Activated CD4-positive, CD25-positive, alpha-beta regulatory T cell treated with anti-CD3 and anti-CD28 coated beads, Interleukin-2, amount 50 U/mL, for 72 hours (primary cell): ENCODE results near the gene DERA.
"Not testable (repeated sequence)": the region's sequence is repeated elsewhere in the genome, so short reads cannot be mapped to it uniquely, and the experiment has no call there.

Experiments
- DNase-seq: peaks from one replicate; pipeline ENCODE4 v3.0.0; 2021

The DERA gene

DNA sequence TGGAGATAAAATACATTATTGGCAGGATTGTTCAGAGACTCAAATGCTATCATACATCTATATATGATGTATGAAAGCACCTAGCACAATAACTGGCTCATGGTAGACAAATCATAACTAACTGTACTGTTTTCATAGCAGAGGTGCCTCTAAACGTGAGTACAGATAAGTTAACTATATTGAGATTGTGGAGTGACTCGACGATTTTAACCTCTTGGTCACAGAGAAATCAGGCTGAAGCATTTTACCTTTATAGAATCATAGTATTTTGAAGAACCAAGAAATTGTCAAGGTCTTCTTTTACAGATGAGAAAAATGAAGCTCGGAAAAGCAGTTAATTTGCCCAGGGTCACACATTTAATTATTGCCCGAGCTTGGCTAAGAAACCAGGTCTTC is 666 bp upstream of the DERA start:
- DNase-seq: no peak

- DNase-seq: not testable (repeated sequence)
These were observed 799 bp downstream of the DERA start for GRCh38 chr12:15911931-15912330.

GRCh38 chr12:15914131-15914530 is 3.0 kb downstream of the DERA start:
- DNase-seq: not testable (repeated sequence)

GRCh38 chr12:15918066-15918465 is 6.9 kb downstream of the DERA start:
- DNase-seq: no peak

- no peak for DNase-seq
These were observed 8.3 kb downstream of the DERA start for GRCh38 chr12:15919418-15919817.

- DNase-seq: no peak
These were observed 13.8 kb downstream of the DERA start for GRCh38 chr12:15924956-15925355.

GRCh38 chr12:15928346-15928745 is 17.2 kb downstream of the DERA start:
- DNase-seq: no peak

DNA sequence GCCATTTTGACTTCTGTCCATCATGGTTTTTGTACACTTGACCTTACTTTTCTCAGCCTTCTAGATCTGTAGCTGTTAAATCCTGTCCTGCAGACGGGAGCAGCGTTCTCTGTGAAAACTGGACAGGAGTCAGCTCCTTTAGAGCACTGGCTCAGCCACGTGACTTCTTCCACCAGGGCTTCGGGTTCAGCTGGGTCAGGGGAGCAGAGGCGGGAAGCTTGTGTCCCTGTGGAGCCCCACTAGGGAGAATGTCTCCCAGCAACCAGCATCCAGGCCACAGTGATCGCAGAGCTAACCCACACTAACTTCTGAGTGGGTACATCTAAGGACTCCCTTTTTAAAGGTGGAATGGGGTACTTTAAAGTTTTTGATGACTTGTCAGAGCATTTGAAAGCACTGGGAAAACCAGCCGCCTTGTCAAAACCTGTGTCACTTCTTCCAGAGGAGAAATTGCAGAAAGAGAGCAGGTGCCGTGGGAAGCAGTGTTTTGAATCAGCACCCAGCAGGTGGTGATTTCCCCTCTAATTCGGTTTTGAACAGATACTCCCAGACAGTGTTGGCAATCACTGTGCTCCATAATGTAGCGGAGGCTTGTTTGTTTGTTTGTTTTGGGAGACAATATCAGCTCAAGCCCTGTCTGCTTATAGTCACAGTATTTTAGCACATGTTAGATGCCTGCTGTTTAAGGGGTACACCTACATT is 17.9 kb downstream of the DERA start:
- no peak for DNase-seq

GRCh38 chr12:15931590-15932053 is 20.5 kb downstream of the DERA start:
- no peak for DNase-seq

DNA sequence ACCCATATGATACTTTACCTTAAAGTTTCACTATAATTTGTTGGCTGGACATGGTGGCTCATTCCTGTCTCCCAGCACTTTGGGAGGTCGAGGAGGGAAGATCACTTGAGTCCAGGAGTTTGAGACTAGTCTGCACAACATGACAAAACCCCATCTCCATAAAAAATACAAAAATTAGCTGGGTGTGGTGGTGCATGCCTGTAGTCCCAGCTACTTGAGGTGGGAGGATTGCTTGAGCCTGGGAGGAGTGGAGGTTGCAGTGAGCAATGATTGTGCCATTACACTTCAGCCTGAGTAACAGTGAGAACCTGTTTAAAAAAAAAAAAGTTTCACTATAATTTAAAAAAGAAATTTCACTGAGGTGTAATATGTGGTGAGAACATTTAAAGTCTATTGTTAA is 21.2 kb downstream of the DERA start:
- DNase-seq: no peak

DNA sequence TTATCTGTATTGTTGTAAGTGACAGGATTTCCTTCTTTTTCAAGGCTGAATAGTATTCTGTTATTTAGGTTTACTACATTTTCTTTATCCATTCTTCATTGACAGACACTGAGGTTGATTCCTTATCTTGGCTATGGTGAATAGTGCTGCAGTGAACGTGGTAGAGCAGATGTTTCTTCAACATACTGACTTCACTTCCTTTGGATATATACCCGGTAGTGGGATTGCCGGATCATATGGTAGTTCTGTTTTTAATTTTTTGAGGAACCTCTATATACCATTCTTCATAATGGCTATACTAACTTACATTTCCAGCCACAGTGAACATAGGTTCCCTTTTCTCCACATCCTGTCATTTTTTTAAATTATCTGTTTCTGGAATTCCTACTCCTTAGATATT is 21.8 kb downstream of the DERA start:
- no peak for DNase-seq

DNA sequence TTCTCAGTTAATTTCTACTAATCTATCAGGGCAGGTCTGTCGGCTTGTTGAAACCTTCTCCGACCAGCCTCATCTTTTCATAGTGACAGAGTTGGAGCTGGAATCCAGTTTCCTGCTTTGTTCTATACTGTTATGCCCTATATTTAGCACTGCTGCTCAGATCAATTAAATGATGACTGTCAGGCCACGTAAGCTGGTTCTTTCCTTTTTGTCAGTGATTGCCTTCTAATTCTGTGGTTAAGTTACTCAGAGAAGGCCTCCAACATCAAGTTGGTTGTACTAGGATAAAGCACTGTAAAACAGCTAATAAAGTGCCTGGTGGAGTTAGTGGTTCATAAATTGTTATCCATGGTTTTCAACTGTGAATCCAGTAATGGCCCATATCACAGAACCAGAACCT is 22.6 kb downstream of the DERA start:
- no peak for DNase-seq

DNA sequence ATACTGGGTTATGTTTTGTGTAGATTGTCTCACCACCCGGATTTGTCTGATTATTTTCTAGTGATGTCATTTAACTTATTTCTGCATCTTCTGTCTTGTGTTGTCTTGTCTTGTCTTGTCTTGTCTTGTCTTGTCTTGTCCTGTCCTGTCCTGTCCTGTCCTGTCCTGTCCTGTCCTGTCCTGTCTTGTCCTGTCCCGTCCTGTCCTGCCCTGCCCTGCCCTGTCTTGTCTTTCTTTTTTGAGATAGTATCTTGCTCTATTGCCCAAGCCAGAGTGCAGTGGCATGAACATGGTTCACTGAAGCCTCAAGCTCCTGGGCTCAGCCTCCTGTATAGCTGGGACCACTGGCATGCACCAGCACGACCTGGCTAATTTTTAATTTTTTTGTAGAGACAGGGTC is 25.6 kb downstream of the DERA start:
- no peak for DNase-seq

DNA sequence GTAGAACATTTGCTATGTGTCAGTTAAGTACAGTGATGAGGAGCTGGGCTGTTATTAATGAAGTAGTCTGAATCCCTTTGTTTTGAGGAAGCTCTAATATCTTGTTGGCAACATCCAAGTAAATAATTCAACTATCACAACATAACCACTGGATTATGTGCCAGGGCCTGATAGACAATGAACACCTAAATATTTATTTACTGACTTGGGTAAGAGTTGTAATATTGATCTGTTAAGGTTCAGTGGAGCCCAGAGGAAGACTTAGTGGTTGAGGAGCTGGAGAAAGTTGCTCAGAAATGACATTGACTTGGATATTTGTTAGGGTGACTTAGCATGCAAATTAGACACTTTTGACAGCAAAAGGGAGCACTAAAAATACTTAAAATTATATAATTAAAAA is 26.8 kb downstream of the DERA start:
- no peak for DNase-seq

DNA sequence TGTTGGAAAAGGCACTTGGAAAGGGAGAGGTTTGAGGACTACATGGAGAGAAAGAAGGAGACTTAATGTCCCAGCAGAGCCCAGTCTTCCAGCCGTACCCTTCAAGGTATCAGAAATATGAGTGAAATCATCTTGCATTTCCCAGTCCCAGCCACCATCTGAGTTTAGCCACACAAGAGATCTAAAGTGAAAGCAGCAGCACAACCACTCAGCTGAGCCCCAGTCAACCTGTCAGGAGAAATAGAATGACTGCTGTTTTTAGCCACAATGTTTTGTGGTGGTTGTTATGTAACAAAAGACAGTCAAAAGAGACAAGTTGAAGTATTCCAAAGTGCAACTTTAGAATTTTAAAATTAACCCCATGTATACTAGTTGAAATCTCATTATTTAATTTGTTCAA is 28.0 kb downstream of the DERA start:
- no peak for DNase-seq

DNA sequence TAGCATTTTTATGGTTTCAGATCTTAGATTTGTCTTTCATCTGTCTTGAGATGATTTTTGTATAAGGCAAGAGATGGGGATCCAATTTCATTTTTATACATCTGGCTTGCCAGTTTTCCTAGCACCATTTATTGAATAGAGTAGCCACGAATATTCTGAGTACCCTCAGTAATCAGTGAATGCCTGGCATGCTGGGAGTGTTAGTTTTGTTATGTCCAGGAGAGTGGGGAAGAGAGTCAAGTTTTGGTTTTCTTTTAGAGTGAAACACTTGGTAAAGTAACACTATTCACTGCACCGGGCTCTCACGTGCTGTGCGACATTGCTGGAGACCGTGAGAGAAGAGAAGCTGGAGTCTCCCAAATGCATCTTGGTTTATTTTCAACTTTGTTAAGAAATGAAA is 31.3 kb downstream of the DERA start:
- no peak for DNase-seq

- DNase-seq: not testable (repeated sequence)
These were observed 32.4 kb downstream of the DERA start for GRCh38 chr12:15943519-15943918.

- not testable (repeated sequence) for DNase-seq
These were observed 37.3 kb downstream of the DERA start for GRCh38 chr12:15948461-15948860.

DNA sequence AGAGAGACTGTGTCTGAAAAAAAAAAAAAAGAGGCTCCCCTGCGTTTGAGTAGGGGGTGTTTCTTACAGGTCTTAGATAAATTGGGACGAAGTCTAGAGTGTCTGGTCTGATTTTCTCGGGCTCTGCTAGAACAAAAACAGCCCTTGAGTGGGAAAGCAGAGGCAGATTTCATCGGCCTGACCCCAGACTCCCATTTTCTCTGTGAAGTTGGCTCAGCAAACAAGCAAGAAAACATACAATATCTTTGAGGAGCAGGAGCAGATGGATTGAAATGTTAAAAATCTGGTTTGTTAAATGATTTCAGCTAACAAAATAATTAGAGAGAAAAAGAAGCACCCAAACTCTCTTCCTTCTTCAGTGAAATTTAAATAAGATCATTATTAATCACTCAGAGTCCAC is 44.1 kb downstream of the DERA start:
- no peak for DNase-seq

DNA sequence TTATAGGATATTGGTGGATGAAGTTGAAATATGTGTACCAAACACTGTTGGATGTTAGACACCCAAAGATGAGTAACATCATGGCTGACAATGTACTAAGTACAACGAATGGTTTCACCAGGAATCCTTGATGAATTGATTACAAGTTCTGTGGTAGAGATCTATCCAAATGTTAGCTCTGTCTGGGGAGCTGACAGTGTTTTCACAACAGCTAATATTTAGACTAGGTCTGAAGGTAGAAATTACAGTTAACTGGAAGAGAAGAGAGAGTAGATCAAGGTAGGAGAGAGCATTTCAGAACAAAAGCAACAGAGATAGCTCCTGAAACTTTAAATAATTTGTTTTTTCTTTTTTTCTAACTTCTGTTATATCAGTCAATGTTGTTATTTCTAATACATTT is 44.9 kb downstream of the DERA start:
- no peak for DNase-seq

GRCh38 chr12:15956413-15957185 is 45.5 kb downstream of the DERA start:
- DNase-seq: no peak

DNA sequence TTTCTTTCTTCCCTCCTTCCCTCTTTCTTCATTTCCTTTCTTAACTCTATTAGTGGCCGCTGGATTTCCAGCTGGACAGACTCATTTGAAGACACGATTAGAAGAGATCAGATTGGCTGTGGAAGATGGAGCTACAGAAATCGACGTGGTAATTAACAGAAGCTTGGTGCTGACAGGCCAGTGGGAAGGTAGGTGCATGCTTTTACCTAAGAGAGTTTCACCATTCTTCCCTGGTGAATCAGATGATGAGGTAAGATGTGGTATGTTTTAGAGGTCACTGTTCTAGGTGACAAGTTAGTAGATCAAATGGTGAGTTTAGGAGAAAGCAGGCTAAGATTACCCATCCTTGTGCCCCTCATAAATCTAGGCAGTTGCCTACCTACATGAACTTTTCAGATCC is 51.6 kb downstream of the DERA start:
- DNase-seq: no peak

DNA sequence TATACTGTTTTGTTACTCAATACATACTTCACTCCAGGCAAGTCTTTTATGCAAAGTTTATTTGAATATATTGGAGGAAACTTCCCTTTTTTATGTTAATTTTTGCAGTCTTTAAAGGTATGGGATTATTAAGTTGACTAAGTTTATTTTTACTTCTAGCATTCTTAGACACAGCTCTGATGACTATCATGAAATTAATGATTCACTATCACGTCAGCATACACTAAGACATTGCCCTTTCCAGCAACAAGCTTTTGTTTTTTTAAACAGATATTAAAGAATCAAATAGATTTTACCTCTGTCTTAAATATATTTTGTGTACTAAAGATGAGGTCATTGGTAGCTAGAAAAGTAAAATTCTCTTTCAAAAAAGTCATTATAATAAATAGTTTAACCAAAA is 52.1 kb downstream of the DERA start:
- no peak for DNase-seq

GRCh38 chr12:15966426-15966825 is 55.3 kb downstream of the DERA start:
- DNase-seq: no peak

DNA sequence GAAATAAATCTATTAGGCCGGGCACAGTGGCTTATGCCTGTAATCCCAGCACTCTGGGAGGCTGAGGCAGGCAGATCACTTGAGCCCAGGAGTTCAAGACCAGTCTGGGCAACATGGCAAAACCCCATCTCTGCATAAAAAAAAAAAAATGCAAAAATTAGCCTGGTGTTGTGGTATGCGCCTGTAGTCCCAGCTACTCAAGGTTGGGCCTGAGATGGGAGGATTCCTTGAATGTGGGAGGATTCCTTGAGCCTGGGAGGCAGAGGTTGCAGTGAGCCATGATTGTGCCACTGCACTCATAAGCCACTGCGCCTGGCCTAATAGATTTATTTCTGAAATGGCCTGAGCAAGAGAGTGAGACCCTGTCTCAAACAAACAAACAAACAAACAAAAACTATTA is 55.9 kb downstream of the DERA start:
- DNase-seq: not testable (repeated sequence)
